Endometrial microvascular endothelial cells (primary cell): Measurements from ENCODE around the gene ATE1. TPM values are rescaled to one million over a fixed set of nuclear protein-coding genes. Genes with fewer than 3 reads are reported as not detected.
"Not testable (repeated sequence)": the region's sequence is repeated elsewhere in the genome, so short reads cannot be mapped to it uniquely, and the experiment has no call there.

Experiments used
- in situ Hi-C: cut with HindIII; loops from 2 replicates; pipeline ENCODE4 v1.10.0; 2017; ENCODE audit warnings: low sequenced_read_pairs, low pct_unique_long_range_greater_than_20kb; ENCODE audit errors: inconsistent ontology term
- total RNA-seq: library from RNA; depleted of rRNA; stranded (reverse); fragments of >200 nt; gene quantifications from one replicate; pipeline ENCODE4 v1.2.3, GENCODE V29; 2015; ENCODE audit errors: inconsistent ontology term

ATE1 gene
- total RNA-seq, 1 donor from 2014 or later = 27.0 TPM

DNA sequence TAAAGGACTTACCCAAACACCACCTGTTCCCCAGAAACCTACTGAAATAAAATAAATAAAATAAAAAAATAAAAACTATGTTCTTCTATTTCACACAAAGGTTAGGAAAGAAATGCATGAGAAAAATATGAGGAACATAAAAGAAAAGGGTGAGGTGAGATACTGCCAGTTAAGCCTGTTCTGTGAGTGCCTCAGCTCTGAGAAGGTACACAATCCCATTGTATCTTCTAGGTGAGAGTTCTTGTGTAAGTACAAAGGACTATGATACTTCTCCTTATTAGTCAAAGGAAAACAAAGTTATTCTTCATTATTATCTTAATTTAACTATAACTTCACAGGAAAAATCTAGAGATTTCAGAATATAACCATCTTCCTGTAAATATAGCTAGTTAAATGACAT is 86.0 kb downstream of the ATE1 start:
- in situ Hi-C loops = no loop called here

DNA sequence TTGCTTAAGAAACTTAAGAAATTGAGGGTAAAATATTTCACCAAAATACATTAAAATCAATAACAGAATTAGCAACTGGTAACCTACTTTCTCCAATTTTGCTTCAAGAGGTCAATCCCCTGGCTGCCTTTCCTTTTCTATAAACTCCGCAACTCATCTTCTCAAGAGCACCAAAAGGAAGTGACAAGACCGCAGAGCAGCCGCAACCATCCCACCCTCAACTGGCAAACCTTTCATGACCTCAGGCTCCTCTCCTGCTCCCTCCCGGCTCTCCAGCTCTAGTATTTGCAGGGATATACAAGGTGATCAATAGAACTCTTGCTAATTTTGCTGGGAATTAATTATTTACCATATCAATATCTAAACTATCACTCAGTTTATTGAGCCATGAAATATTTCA is 88.9 kb downstream of the ATE1 start:
- in situ Hi-C loops = no loop called here

DNA sequence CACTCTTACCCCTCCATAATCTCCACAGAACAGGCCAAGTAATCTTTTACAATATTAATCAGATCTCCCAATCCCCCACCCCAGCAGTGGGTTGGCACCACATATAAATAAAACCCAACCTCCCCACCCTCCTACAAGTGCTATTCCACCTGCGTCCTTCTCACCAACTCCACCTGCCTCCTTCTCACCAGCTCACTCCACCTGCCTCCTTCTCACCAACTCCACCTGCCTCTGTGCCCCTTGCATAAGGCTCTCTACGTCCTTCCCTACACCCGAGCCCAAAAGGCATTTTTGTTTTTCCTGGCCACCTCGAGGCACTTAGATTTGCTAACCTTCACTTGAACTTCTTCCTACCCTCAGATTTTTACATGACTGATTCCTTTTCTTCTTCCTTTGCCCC is 89.7 kb downstream of the ATE1 start:
- in situ Hi-C loops = no loop called here

DNA sequence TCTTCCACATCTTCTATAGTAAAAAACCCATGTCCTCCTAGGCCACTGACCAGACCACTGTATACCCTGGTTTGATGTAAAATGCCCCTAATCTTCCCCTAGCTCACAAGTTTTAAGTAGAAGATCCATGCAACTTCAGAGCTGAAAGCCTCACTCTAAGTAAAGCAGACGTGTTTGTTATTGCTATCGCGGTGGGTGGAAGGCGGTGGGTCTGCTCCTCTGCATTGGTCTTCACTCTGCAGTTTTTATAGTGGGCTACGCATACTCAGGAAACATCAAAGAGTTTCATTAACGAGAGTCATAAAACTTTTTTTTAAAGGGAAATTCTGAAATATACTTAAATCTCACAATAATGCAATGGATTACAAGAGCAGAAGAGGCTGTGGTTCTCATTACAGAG is 91.7 kb downstream of the ATE1 start:
- in situ Hi-C loops = no loop called here

DNA sequence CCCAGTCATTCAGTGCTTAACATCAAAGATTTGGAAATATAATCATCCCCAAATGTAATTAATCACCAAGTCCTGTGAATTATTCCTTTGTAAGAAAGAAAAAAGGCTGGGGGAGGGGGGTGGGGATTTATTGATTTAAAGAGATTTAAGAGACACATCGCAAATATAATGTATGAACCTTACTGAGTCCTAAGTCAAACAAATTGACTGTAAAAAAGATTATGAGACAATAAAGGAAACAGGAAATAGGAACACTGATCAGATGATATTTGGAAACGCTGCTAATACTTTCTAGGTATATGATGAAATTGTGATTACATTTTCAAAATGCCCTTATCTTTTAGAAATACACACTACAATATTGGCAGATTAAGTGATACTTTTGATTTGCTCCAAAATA is 92.5 kb downstream of the ATE1 start:
- in situ Hi-C loops = no loop called here

DNA sequence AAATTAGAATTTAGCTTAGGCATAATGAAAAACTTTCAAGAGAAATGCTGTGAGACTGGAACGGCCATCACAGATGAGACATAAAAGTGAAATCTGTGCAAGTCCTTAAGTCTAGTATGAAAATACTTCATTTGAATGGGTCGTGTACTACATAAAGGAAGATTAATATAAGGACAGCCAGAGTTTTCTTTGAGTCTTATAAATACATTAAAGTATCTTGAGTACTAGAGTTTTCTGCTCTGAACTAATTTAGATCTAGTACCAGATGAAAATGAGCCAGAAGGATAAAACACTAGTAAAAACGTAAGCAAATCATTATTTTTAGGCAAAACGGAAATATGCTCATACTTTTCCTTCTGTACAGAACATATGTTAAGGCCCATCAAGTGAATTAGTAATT is 93.1 kb downstream of the ATE1 start:
- in situ Hi-C loops = no loop called here

DNA sequence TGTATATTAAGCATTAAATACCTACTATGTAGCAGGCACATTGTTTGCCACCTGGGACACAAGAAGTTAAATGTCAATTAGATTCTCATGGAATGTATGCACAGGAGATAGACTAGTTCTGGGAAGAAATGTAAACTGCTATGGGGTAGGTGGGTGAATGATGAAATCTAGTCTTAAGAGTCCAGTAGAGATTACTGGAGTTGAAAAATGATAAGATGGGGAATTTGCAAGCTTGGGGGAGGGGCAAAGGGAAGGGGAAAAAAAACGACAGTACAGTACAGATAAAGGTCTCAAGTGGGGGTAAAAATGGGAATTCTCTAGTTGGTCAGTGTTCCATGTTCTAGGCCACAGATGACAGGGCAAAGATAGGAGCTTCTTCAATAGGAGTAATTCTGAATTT is 94.4 kb downstream of the ATE1 start:
- in situ Hi-C loops = no loop called here

DNA sequence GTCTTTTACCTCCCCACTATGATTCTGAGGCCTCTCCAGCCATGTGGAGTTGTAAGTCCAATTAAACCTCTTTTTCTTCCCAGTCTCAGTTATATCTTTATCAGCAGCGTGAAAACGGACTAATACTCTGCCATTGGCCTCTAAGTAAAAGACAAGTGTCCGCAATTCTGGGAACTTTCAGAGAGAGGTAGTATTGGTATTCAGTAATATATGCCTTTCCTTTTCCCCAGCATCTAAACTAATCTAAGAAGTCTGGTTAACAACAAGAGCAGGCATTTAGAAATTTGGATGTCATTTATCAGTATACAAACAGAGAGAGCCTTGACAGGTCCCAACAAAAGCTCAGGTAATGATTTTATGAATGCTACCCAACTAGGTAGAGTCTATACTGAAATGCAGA is 95.2 kb downstream of the ATE1 start:
- in situ Hi-C loops = no loop called here

DNA sequence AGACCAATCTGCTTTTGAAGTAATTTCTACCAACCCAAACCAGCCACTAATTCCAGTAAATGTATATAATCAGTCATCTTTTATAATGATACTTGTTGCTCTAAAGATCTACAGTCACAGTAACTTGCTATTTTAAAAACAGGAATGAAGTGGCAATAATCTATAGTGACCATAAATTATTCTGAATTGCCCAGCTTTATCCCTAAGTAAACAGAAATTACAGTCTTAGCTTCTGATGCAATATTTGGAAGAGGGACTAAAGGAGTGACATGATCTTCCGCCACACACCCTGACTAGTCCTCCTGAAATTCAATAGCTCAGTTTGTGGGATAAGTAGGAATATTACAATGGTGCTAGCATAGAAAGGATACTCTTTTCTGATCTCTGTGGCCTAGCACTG is 96.1 kb downstream of the ATE1 start:
- in situ Hi-C loops = no loop called here

DNA sequence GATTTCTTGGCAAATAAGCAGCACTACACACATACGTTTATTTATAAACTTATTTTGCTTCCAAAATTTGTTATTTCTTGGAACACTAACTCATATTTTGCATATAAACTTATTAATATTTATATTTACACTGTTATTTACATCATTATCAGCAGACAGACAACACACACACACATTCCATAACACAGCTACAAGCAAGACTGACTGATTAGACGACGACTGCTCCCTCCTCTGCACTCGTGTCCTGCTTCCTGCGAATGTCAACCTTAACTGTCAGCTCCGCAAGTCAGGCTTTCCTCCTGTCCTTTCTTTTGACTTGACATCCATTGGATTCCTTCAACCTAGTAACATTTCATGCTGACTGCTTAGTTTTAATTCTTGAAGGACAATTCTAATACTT is 96.6 kb downstream of the ATE1 start:
- in situ Hi-C loops = no loop called here

DNA sequence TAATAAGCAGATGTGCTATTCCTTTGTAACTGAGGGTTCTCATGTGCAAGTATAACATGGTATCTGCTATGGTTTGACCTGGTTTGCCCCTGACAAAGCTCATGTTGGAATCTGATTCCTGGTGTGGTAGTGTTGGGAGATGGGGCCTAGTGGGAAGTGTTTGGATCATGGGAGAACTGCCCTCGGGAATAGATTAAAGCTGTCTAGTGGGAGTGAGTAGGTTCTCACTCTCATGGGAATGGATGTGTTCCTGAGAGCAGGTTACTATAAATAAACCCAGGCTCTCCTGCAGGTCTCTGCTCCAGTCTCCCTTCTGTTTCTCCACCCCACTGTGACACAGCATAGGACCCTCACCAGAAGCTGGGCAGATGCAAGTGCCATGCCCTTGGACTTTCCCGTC is 97.7 kb downstream of the ATE1 start:
- in situ Hi-C loops = no loop called here

DNA sequence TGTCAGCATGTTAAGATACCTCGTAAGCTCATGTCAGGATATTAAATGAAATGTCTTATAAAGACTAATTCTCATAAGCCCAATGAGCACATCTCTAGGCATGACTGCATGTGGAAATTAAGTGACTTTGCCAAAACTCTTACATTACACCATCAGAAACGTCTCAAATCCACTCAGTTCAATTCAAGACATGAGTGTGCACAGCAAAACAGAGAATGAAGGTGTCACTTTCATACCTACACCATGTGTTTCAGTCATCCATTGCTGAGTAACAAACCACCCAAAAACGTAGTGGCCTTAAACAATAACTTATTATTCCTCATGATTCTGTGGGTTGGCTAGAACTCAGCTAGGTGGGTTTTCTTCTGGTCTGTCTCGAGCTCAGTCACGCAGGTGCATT is 99.8 kb downstream of the ATE1 start:
- in situ Hi-C loops = no loop called here

DNA sequence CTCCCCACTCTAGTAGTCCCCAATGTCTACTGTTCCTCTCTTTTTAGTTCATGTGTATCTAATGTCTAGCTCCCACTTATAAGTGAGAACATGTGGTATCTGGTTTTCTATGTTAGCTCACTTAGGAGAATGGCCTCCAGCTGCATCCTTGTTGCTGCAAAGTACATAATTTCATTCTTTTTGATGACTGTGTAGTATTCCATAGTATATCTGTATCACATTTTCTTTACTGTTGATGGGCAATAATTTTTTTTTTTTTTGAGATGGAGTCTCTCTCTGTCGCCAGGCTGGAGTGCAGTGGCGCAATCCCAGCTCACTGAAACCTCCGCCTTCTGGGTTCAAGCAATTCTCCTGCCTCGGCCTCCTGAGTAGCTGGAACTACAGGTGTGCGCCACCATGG is 101.1 kb downstream of the ATE1 start:
- in situ Hi-C loops = not testable (repeated sequence)

DNA sequence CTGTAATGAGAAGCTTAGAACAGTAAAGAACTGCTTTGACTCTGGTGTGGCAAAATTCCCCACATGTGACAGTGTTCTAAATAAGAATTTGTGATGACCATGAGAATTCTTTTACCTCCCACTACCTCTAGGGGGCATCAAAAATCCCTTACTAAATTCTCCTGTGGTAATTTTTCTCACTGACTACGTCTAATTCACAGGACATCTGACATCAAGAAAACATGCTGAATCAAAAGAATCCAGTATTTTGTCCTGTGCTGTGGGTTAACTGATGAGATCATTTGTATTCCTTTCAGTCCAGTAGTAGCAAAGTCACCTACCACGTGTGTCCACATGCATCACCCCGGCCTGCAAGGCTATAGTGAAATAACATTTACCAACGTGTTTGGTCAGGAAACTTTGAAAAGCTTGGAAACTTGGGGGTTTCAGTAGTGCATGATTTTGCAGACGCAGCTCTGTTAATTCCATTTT is 103.8 kb downstream of the ATE1 start:
- in situ Hi-C loops = no loop called here

DNA sequence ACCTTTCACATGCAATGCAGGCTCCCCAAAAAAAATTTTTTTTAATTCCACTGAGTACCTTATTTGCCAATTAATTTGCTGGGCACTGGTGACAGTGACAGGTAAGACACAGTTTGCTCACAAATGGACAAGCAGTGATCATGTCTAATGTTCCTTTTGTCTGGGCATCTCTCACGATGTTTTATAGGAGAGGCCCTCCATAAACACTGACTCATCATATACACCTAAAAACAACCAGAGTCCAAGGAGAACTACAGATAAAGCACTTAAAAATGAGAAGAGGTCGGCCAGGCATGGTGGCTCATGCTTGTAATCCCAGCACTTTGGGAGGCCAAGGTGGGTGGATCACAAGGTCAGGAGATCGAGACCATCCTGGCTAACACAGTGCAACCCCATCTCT is 105.1 kb downstream of the ATE1 start:
- in situ Hi-C loops = no loop called here

DNA sequence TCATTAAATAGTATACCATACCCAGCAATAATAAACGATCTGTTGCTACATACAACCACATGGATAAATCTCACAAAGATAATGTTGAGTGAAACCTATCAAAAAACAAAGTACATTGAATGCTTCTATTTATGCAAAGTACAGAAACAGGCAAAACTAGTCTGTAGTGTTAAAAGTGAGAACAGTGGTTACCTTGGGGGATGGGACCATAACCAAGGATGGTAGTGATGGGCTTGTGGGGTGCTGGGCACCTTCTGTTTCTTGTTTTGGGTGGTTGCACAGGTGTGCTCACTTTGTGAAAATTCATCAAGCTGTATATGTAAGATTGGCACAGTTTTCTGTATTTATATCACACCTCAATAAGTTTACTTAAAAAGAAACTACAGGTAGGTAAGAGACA is 105.7 kb downstream of the ATE1 start:
- in situ Hi-C loops = no loop called here

DNA sequence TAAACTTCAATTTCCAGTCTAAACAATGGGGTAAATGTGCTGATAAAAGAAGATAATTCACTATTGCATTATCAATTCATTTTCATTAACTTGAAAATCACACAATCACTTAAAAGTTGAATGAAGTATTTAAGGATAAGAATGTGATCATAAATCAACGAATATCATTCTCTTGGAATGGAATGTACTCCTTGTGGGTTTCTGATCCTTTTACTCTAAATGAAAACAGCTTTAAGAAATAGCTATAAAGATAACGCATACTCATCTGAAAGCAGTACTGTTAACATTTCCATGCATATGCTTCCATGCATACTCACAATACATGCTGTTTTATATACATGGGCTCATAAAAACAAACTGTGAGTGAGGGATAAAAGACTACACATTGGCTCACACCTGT is 108.8 kb downstream of the ATE1 start:
- in situ Hi-C loops = no loop called here

DNA sequence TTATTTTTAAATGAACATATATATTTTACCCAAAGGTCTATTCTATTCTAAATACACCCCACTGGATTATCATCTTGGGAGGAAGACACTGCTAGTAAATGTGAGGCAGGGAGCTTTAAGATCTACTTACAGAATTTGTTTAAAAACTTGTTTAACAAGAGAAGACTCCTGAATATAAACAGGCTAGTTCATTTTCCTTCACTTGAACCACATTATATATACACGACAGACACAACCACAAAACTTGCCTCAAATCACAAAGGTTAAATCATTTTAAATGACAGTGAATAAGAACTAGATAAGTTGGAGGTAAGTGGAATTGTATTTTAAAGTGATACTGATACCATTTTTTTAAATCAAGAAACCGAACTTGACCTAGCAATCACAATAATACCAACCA is 109.2 kb downstream of the ATE1 start:
- in situ Hi-C loops = no loop called here

DNA sequence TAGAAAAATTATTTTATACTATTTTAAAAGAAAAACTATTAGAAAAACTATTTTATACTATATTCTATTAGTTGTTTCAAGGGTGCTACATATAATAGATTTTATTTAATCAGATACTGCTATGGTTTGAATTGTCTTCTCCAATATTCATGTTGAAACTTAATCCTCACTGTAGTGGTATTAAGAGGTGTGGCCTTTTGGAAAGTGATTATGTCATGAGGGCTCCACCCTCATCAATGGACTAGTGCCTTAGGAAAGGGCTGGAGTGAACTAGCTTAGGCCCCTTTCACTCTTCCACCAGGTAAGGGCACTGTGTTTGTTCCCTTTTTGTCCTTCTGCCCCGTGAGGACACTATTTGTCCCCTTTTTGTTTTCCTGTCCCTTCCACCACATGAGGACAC is 111.6 kb downstream of the ATE1 start:
- in situ Hi-C loops = no loop called here

DNA sequence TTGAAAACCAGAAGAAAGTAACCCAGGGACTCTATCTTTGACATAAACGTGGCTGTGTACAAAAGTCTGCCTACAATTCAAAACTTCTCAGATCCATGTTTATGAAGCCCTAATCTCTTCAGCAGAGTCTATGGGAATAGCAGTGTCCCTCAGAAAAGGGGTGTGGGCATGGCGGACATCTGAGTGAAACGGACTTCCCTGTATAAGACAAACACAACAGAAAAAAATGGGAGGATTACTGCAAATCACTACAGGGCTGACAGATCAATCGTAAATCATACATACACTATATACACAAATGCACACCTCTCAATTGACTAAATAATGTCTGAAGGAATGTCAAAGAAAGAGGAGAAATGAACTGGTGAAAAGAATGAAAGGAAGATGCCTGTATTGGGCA is 114.0 kb downstream of the ATE1 start:
- in situ Hi-C loops = no loop called here

DNA sequence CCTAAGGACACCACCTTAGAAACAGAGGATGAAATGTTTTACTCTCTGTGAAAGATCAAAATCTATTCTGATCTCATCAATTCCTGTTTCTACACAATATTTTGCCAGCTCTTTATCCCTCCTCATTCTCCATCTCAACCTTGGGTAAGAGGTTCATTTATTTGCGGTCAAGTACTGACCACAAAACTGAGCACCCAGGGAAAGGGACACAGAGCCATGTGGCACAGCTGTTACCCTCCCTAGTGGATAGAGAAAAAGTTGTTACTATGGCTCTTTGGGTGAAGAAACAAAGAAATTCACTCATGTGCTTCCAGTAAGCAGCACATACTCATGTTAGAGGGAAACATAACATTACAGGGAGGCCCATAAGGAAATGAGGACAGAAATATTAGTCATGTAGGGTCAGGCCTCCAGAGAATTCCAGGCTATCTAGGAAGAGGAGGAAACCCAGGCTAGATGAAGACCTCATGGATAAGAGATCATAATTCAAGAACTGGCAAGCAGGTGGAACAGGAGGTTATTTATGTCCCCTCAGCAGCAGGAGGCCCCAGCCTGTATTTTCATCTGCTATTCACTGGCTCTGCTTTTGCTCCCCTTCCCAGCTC is 114.5 kb downstream of the ATE1 start:
- in situ Hi-C loops = no loop called here
